ENCODE data around the gene KMO. TPM values are rescaled to one million over a fixed set of nuclear protein-coding genes. Genes with fewer than 3 reads are reported as not detected.

Gene KMO
- total and polyA plus RNA-seq, 2 of the 8 experiments (the other 6 are each of a cell fraction or from before 2014, with no cell fraction given), result not detected

- Histone ChIP-seq H3K4me1 (replicated peaks in 1 of 4; ENCODE audit: control insufficient read depth in 3 of 4, insufficient read depth in 4 of 4, low read length in 3 of 4) (no peaks in the 10 kb centered on the region), H3K56ac (replicated peaks; ENCODE audit: insufficient read length, low read depth, low read length) (no peak overlapping the region), H3K27ac (ENCODE audit: low read depth, low read length) (no peak overlapping the region), H4K8ac (ENCODE audit: extremely low read depth, insufficient read depth, low read length) (no peak overlapping the region), H3K79me1 (ENCODE audit: low read depth, low read length) (no peaks in the 10 kb centered on the region), H3K9ac (replicated peaks in 1 of 4; ENCODE audit: extremely low read depth in 1 of 4, low read depth in 3 of 4, low read length in 3 of 4) (no peak overlapping the region), H4K5ac (ENCODE audit: insufficient read length, low read depth, low read length) (no peak overlapping the region), H3K27me3 (replicated peaks in 1 of 4; ENCODE audit: control insufficient read depth in 3 of 4, extremely low read depth in 1 of 4, insufficient read depth in 3 of 4, low read length in 3 of 4) (no peaks in the 10 kb centered on the region), H3K4me3 (ENCODE audit: extremely low read depth in 1 of 4, insufficient read depth in 2 of 4, low read depth in 3 of 4, low read length in 4 of 4) (no peak overlapping the region), H3K9me3 (ENCODE audit: insufficient read depth in 2 of 2, low read depth in 1 of 2, low read length in 1 of 2) (no peaks in the 10 kb centered on the region), H2BK15ac (ENCODE audit: low read length) (no peak overlapping the region), H3K23ac (ENCODE audit: insufficient read length) (no peak overlapping the region), H3K14ac (ENCODE audit: insufficient read length) (no peak overlapping the region), H2BK20ac (ENCODE audit: low read length) (no peak overlapping the region), H2AK5ac (ENCODE audit: low read depth, low read length) (no peak overlapping the region), H3K4me2 (ENCODE audit: insufficient read depth in 1 of 2, low read depth in 2 of 2, low read length in 2 of 2) (no peak overlapping the region), H3K36me3 (ENCODE audit: control insufficient read depth in 2 of 4, insufficient read depth in 4 of 4, low read length in 3 of 4) (no peaks in the 10 kb centered on the region; a peak in 1 of 8 replicates), H3K23me2 (ENCODE audit: low read depth, low read length) (no peaks in the 10 kb centered on the region), H3K18ac (ENCODE audit: extremely low read depth, low read length) (no peak overlapping the region), H2BK12ac (ENCODE audit: low read depth, low read length) (no peak overlapping the region), H3K79me2 (ENCODE audit: control insufficient read depth in 1 of 2, insufficient read depth in 2 of 2, low read length in 2 of 2) (no peaks in the 10 kb centered on the region), H3K4ac (replicated peaks; ENCODE audit: insufficient read length, low read depth, low read length) (no peak overlapping the region), H4K91ac (replicated peaks; ENCODE audit: insufficient read length, low read length) (no peak overlapping the region), H2BK120ac (replicated peaks; ENCODE audit: low read depth, low read length) (no peak overlapping the region), H4K20me1 (replicated peaks in 1 of 2; ENCODE audit: control insufficient read depth in 1 of 2, insufficient read depth in 2 of 2, low read length in 2 of 2) (no peaks in the 10 kb centered on the region), H2BK5ac (ENCODE audit: low read depth, low read length) (no peak overlapping the region), H2AFZ (ENCODE audit: low read length) (no peak overlapping the region)
- DNase-seq (ENCODE audit: low read depth in 1 of 2, low spot score in 2 of 2), result no peak
- FAIRE-seq, result no peak
- POLR2A ChIA-PET (ENCODE audit: partially characterized antibody), result interaction anchor here (0.5 kb wide), 1 partner anchor 289 kb away, joined by 3 read pairs; no protein-coding TSS in a partner anchor
- WGBS, 2 experiments (ENCODE audit: extremely low coverage in 1 of 2, insufficient coverage in 1 of 2, insufficient read length in 1 of 2, insufficient replicate concordance in 2 of 2, low coverage in 1 of 2, low lambda C conversion rate in 2 of 2, missing lambda C conversion rate in 1 of 2), result 93% methylated on average over 3 of the region's 3 CpGs; no CpG with 5 or more reads in 1 of the 2 experiments
- CTCF ChIA-PET (ENCODE audit: partially characterized antibody), result no interaction called here
- TF ChIP-seq PHF8 (conservative IDR thresholded peaks at IDR 0.05; ENCODE audit: low read depth, low read length), result no peak
- TF ChIP-seq POU5F1 (IDR thresholded peaks at IDR 0.05; ENCODE audit: low read depth, low read length), result no peak
- TF ChIP-seq RNF2 (IDR thresholded peaks at IDR 0.05; ENCODE audit: borderline replicate concordance, low read depth, low read length, missing control alignments, poor library complexity, severe bottlenecking), result no peak
- TF ChIP-seq, protein P1, sequence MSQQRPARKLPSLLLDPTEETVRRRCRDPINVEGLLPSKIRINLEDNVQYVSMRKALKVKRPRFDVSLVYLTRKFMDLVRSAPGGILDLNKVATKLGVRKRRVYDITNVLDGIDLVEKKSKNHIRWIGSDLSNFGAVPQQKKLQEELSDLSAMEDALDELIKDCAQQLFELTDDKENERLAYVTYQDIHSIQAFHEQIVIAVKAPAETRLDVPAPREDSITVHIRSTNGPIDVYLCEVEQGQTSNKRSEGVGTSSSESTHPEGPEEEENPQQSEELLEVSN (IDR thresholded peaks at IDR 0.05), result no peak
- no peak for TF ChIP-seq BRCA1 (IDR thresholded peaks at IDR 0.05; ENCODE audit: low read depth, low read length)
- TF ChIP-seq SIN3A (conservative IDR thresholded peaks at IDR 0.05 in 1 of 2, IDR thresholded peaks at IDR 0.05 in 1 of 2; ENCODE audit: low read depth in 1 of 2, low read length in 2 of 2), result no peak
- no peak for TF ChIP-seq EGR1 (IDR thresholded peaks at IDR 0.05; ENCODE audit: borderline replicate concordance, low read depth, low read length)
- no peak for TF ChIP-seq TCF12 (IDR thresholded peaks at IDR 0.05; ENCODE audit: low read depth, low read length)
- TF ChIP-seq RFX5 (IDR thresholded peaks at IDR 0.05; ENCODE audit: borderline replicate concordance, low read depth, low read length), result no peak
- no peak for TF ChIP-seq MAFK (IDR thresholded peaks at IDR 0.05; ENCODE audit: low read depth, low read length)
- TF ChIP-seq SIRT6 (IDR thresholded peaks at IDR 0.05; ENCODE audit: low read length), result no peak
- no peak for TF ChIP-seq KDM4A (IDR thresholded peaks at IDR 0.05; ENCODE audit: low read depth, low read length, severe bottlenecking)
- no peak for TF ChIP-seq BACH1 (IDR thresholded peaks at IDR 0.05; ENCODE audit: low read length)
These were observed 71.6 kb downstream of the KMO start for GRCh38 chr1:241603731-241604245.
